Measurements from ENCODE around the gene ZNF335.
A peak's percentile ranks its signal among the peaks of the same experiment; 100 is the strongest.

Gene ZNF335, protein sequence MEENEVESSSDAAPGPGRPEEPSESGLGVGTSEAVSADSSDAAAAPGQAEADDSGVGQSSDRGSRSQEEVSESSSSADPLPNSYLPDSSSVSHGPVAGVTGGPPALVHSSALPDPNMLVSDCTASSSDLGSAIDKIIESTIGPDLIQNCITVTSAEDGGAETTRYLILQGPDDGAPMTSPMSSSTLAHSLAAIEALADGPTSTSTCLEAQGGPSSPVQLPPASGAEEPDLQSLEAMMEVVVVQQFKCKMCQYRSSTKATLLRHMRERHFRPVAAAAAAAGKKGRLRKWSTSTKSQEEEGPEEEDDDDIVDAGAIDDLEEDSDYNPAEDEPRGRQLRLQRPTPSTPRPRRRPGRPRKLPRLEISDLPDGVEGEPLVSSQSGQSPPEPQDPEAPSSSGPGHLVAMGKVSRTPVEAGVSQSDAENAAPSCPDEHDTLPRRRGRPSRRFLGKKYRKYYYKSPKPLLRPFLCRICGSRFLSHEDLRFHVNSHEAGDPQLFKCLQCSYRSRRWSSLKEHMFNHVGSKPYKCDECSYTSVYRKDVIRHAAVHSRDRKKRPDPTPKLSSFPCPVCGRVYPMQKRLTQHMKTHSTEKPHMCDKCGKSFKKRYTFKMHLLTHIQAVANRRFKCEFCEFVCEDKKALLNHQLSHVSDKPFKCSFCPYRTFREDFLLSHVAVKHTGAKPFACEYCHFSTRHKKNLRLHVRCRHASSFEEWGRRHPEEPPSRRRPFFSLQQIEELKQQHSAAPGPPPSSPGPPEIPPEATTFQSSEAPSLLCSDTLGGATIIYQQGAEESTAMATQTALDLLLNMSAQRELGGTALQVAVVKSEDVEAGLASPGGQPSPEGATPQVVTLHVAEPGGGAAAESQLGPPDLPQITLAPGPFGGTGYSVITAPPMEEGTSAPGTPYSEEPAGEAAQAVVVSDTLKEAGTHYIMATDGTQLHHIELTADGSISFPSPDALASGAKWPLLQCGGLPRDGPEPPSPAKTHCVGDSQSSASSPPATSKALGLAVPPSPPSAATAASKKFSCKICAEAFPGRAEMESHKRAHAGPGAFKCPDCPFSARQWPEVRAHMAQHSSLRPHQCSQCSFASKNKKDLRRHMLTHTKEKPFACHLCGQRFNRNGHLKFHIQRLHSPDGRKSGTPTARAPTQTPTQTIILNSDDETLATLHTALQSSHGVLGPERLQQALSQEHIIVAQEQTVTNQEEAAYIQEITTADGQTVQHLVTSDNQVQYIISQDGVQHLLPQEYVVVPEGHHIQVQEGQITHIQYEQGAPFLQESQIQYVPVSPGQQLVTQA (N-terminal part only)

DNA sequence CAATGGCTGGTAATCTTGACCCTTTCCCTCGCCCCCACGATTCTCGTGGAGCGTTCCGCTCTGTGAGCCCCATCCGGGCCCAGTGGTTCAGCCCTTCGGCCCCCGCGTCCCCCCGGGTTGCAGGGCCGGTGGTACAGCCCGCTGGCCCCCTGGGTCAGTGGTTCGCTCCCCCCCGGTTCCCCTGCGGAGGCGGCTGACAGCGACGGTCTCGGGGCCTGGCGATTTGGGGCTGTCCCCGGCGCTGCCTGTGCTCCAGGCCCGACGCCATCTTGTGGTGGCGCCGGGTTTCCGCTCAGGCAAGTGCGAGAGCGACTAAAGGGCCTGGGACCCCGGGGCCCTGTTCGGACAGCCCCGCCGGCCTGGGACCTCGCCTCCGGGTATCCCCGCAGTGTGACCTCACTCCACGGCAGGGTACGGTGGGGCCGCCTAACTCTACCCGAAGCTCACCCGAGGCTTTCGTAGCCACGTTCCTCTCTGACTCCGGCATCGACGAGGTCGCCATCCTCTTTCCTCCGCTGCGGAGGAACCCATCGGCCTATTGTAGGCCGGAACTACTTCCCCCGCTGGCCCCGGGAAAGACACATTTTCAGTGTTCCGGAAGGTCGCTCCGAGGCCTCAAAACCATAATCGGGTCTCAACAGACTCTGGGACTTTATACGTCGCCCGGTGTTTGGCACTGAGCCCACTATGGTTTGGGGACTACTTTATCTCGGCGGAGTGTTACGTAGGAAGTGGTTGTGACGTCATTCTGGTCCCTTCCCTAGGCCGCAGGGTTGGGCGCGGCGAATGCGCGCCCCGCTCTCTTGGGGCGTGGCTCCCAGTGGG is at the start of gene ZNF335:
Gene ZNF335 (minus strand): TSS at position 529 of the 825 bp plus-strand sequence. CDS start 793 bp downstream, outside the sequence.
- peak; percentile 93 for DNase-seq (ENCODE audit: insufficient read length, low spot score)
- peak; percentile 77 for FAIRE-seq

DNA sequence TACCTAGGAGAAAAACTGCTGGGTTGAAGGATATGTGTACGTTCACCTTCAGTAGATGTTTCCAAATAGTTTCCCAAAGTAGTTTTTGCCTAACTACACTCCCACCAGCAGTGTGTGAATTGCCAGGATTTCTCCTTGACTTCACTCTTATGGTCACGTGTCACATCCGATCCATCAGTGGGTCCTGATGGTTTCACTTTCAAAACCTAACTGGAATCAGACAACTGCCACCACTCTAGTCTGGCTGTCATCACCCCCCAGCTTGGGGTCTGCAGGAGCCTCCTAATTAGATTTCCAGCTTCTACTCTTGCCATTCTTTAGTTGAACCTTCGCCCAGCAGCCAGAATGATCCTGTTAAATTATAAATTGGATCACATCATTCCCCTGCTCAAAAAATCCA is 48.6 kb upstream of the ZNF335 start:
- DNase-seq (ENCODE audit: insufficient read length, low spot score), result no peak
- no peak for FAIRE-seq

DNA sequence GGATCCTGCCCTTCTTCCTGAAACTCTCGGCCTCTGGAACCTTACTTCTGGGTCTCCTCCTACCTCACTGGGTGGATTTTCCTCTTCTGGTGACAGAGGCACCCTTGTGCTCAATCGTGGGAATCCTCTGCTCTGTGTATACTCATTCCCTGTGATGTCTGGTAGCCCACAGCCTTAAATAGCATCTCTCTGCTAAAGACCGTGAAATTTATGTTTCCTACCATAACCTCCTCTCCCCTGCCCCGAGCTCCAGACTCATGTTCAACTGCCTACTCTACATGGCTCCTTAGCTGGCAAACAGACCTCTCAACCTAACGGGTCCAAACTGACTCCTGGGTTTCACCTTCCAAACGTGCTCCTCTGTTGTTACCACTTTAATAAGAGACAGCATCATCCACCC is 46.6 kb upstream of the ZNF335 start:
- FAIRE-seq, result no peak
- no peak for DNase-seq (ENCODE audit: insufficient read length, low spot score)

DNA sequence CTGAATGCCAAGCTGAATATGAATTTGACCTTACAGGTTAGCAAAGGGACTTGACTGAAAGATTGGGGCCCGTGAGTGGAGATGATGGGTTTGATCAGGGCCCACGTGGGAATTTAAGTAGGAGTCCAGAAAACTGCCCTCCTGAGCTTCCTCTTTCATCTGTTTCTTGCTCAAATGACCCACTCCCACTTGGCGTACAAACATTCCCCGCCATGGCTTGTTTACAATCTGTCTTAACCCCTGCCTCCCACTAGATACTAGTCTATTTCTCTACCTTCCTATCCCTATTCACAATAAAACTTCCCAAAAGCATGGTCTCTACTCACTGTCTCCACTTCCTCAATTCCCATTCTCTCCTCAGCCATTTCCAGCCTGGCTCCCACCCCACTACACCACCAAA is 46.1 kb upstream of the ZNF335 start:
- FAIRE-seq, result no peak
- no peak for DNase-seq (ENCODE audit: insufficient read length, low spot score)

DNA sequence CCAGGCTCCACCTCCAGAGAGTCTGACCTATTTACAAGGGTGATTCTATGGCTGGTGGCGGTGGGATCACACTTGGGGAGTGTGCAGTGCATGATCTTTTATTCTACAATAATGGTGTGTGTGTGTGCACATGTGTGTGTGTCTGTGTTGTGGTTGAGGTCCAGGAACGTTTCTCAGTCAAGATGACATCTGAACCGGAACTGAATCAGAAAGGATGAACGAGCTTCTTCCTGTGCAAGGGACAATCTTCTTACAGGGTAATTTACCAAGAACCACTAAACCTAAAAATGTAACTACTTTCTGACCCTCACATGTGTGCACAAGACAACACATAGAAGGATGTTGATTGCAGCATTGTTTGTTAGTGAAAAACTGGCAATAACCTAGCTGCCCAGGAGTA is 45.3 kb upstream of the ZNF335 start:
- no peak for DNase-seq (ENCODE audit: insufficient read length, low spot score)
- FAIRE-seq, result no peak

DNA sequence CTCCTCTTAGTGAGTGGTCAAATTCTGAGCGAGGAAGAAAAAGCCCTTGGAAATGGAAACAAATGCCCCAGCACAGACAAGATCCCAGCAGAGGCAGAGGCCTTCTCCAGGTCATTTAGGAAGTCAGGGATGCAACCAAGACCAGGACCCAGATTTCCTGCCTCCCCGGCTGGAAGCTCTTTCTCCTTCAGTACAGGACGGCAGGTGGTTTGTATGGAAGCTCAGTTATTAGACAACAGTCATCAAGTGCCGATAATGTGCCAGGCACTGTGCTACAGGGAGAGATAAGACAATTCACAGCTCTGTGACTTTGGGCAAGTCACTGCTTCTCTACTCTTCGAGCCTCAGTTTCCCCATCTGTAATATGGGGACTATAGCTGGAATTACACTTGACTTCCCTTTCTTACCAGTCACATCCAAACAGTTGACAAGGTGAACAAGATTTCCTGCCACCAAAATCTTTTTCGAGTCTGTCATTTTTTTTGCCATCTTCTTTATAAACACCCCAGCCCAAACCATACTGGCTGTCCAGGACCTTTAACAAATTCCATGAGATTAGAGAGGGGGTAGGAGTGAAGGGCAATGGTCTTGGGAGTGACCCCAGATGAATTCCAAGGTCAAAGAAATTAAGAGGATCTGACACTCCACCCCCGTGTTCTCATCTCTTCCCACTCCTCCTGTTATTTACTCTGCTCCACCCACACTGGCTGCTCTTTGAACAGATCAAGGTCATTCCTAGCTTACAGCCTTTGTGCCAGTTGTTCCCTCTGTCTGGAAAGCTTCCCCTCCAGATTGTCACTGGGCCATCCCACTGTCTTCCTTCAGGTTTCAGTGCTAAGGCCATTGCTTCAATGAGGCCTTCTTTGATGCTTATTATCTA is 42.8 kb upstream of the ZNF335 start:
- DNase-seq (ENCODE audit: insufficient read length, low spot score) (no peak), FAIRE-seq (no peak)

DNA sequence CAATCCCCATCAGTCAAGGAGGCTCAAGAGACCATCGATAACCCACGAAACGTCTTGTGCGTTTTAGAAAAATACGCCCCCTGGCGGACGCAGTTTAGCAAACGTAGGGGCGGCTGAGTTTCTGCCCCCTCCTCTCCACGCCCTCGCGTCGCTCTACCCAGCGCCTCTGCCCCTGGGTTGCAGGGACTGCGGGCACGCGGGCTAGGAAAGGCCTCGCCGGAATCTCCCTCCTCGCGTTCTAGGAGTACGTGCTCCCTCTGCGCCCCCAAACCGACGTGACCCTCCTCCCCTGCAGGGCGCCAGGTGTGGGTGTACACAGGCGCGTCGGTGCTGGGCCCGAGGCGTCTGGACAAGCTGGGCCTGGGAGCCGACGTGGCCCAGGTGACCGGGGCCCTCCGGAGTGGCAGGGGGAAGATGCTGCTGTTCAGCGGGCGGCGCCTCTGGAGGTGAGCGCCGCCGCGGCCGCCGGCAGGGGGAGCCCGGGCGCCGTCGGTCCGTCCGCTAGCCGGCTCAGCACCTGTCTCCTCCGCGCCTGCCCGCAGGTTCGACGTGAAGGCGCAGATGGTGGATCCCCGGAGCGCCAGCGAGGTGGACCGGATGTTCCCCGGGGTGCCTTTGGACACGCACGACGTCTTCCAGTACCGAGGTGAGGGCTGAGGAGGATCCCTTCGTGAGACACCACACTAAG is 42.0 kb upstream of the ZNF335 start:
- DNase-seq (ENCODE audit: insufficient read length, low spot score), result peak; percentile 80

DNA sequence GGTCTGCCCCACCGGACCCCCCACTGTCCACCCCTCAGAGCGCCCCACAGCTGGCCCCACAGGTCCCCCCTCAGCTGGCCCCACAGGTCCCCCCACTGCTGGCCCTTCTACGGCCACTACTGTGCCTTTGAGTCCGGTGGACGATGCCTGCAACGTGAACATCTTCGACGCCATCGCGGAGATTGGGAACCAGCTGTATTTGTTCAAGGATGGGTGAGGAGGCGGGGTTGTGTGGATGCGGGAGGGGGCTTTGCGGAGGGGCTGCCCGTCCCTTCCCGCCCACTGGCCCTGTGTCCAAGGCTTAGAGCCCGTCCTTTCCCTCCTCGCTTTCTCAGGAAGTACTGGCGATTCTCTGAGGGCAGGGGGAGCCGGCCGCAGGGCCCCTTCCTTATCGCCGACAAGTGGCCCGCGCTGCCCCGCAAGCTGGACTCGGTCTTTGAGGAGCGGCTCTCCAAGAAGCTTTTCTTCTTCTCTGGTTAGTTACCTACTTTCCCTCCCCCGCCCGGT is 41.4 kb upstream of the ZNF335 start:
- DNase-seq (ENCODE audit: insufficient read length, low spot score) (no peak), FAIRE-seq (no peak)

More for the DNA sequence above, 42.0 kb upstream of the ZNF335 start:
- FAIRE-seq, result no peak

DNA sequence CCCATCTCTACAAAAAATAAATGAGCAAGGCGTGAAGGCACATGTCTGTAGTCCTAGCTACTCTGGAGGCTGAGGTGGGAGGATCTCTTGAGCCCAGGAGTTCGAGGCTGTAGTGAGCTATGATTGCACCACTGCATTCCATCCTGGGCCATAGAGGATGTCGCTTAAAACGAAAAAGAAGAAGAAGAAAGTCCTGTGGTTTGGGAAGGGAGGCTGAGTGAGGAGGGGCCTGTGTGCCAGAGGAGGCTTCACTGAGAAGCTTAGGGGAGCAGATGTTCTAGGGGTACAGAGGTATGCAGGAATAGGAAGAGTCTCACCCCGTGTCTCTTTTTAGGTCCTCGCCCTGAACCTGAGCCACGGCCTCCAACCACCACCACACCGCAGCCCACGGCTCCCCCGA is 40.9 kb upstream of the ZNF335 start:
- DNase-seq (ENCODE audit: insufficient read length, low spot score), result no peak
- no peak for FAIRE-seq

DNA sequence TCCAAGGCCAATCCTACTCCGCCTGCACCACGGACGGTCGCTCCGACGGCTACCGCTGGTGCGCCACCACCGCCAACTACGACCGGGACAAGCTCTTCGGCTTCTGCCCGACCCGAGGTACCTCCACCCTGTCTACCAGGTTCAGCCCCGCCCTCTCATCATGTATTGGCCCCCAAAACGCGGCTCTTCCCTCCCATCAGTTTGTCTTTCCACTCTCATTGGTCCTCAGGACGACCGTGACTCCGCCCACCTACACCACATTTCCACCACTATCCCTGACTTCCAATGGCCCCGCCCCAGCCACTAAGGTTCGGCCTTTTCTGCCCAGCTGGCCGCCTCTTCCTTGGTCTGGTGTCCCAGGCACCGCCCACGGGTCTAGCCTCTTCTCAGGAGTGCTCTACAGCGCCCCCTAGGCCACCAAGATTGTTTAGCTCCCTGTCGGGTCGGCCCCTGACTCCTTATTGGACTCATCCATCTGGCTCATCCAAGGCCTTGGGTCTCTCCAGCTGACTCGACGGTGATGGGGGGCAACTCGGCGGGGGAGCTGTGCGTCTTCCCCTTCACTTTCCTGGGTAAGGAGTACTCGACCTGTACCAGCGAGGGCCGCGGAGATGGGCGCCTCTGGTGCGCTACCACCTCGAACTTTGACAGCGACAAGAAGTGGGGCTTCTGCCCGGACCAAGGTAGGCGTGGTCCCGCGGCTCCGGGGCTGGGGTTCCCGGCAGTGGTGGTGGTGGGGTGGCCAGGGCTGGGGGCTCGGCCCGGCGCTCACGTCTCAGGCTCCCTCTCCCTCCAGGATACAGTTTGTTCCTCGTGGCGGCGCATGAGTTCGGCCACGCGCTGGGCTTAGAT is 39.9 kb upstream of the ZNF335 start:
- DNase-seq (ENCODE audit: insufficient read length, low spot score), result no peak
- FAIRE-seq, result no peak

DNA sequence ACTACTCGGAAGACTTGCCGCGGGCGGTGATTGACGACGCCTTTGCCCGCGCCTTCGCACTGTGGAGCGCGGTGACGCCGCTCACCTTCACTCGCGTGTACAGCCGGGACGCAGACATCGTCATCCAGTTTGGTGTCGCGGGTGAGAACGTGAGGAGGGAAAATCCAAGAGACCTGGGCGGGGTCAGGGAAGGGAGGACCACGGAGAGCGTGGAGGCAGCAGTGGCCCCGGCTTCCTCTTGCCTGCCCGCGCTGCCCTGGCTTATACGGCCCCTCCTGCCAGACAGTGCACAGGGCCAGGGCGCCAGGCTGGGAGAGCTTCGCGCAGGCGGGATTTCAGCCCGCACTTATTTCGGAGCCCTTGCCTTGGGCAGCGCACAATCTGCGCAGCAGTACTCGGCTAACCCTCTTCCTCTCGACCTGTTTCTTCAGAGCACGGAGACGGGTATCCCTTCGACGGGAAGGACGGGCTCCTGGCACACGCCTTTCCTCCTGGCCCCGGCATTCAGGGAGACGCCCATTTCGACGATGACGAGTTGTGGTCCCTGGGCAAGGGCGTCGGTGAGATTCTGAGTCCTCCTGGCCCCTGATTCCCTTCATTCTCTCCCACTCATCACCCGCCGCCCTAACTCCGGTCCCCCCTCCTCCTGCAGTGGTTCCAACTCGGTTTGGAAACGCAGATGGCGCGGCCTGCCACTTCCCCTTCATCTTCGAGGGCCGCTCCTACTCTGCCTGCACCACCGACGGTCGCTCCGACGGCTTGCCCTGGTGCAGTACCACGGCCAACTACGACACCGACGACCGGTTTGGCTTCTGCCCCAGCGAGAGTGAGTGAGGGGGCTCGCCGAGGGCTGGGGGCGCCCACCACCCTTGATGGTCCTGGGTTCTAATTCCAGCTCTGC is 38.7 kb upstream of the ZNF335 start:
- DNase-seq (ENCODE audit: insufficient read length, low spot score) (no peak), FAIRE-seq (no peak)

DNA sequence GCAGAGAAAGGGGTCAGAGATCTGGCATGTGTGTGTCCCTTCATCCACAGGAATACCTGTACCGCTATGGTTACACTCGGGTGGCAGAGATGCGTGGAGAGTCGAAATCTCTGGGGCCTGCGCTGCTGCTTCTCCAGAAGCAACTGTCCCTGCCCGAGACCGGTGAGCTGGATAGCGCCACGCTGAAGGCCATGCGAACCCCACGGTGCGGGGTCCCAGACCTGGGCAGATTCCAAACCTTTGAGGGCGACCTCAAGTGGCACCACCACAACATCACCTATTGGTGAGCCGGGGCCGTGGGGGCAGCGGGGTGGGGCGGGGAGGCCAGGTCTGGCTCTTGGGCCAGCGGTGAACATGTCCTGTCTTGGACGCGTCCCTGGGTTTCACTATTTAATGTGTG is 37.8 kb upstream of the ZNF335 start:
- DNase-seq (ENCODE audit: insufficient read length, low spot score), result no peak

DNA sequence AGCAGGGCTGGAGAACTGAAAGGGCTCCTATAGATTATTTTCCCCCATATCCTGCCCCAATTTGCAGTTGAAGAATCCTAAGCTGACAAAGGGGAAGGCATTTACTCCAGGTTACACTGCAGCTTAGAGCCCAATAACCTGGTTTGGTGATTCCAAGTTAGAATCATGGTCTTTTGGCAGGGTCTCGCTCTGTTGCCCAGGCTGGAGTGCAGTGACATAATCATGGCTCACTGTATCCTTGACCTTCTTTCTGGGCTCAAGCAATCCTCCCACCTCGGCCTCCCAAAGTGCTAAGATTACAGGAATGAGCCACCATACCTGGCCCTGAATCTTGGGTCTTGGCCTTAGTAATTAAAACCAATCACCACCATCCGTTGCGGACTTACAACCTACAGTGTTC is 35.7 kb upstream of the ZNF335 start:
- no peak for FAIRE-seq
- DNase-seq (ENCODE audit: insufficient read length, low spot score), result no peak

More for the DNA sequence above, 37.8 kb upstream of the ZNF335 start:
- no peak for FAIRE-seq

DNA sequence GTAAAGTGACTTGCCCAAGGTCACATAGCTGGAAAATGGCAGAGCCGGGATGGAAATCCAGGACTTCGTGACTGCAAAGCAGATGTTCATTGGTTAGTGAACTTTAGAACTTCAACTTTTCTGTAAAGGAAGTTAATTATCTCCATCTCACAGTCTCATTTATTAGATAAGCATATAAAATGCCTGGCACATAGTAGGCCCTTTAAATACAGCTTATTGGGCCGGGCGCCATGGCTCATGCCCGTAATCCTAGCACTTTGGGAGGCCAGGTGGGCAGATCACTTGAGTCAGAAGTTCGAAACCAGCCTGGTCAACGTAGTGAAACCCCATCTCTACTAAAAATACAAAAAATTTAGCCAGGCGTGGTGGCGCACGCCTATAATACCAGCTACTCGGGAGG is 35.0 kb upstream of the ZNF335 start:
- no peak for FAIRE-seq

DNA sequence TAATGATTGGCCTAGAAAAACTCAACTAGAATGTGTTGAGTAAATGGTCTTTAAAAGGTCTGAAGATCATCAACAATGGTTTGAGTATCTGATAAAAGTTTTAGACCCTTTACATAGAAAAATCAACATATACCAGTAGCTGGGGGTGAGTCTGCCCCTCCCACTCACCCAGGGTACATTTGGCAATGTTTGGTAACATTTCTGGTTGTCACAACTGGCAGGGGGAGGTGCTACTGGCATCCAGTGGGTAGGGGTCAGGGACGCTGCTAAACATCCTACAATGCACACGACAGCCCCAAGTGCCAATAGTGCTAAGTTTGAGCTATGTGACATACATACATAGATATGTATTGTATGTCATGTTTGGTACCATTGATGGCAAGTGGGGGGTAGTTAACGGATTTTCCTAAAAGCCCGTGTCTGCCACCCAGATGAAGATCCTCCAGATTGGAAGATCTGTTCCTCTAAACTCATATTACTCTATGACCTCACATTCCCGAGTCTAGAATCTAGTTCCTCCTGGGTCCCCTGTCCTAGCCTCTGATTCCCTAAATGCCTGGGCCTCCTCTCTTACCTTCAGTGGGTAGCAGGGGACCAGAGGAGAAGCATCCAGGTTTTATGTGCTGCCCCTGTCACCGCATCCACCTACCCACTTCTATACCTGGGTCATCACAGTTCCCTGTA is 34.2 kb upstream of the ZNF335 start:
- FAIRE-seq (no peak), DNase-seq (ENCODE audit: insufficient read length, low spot score) (no peak)

More for the DNA sequence above, 35.0 kb upstream of the ZNF335 start:
- no peak for DNase-seq (ENCODE audit: insufficient read length, low spot score)

All from GM19239 (cell line).